Activated CD8-positive, alpha-beta memory T cell treated with anti-CD3 and anti-CD28 coated beads, Interleukin-2, amount 50 U/mL, for 4 hours (primary cell): ENCODE data around the gene SLC23A1.
"Not testable (repeated sequence)": the region's sequence is repeated elsewhere in the genome, so short reads cannot be mapped to it uniquely, and the experiment has no call there.

Experiments
- DNase-seq: peaks from one replicate; pipeline ENCODE4 v3.0.0-alpha.2; 2020

SLC23A1 gene

GRCh38 chr5:139389701-139390638, 6.9 kb upstream of the SLC23A1 start, which contains the start of gene MZB1:
MZB1 (minus strand) TSS chr5:139389913; CDS start chr5:139389856, 57 bp downstream.
- peak; percentile 61 for DNase-seq

- no peak for DNase-seq
Observed at GRCh38 chr5:139388198-139388821, 5.2 kb upstream of the SLC23A1 start.

- no peak for DNase-seq
Observed at GRCh38 chr5:139387611-139388197, 4.6 kb upstream of the SLC23A1 start.

GRCh38 chr5:139386956-139387355, 3.9 kb upstream of the SLC23A1 start:
- not testable (repeated sequence) for DNase-seq

GRCh38 chr5:139386050-139386438, 2.9 kb upstream of the SLC23A1 start:
- DNase-seq, result no peak

- DNase-seq, result no peak
Observed at GRCh38 chr5:139385061-139386049, 2.3 kb upstream of the SLC23A1 start.

GRCh38 chr5:139384591-139385051, 1.5 kb upstream of the SLC23A1 start:
- no peak for DNase-seq

- no peak for DNase-seq
Observed at GRCh38 chr5:139383993-139384590, 995 bp upstream of the SLC23A1 start.

GRCh38 chr5:139382807-139383206, 290 bp downstream of the SLC23A1 start:
- DNase-seq, result no peak

GRCh38 chr5:139381837-139382761, 998 bp downstream of the SLC23A1 start:
- no peak for DNase-seq

GRCh38 chr5:139379626-139380449, 3.3 kb downstream of the SLC23A1 start:
- no peak for DNase-seq

GRCh38 chr5:139378941-139379361, 4.1 kb downstream of the SLC23A1 start:
- no peak for DNase-seq

DNA sequence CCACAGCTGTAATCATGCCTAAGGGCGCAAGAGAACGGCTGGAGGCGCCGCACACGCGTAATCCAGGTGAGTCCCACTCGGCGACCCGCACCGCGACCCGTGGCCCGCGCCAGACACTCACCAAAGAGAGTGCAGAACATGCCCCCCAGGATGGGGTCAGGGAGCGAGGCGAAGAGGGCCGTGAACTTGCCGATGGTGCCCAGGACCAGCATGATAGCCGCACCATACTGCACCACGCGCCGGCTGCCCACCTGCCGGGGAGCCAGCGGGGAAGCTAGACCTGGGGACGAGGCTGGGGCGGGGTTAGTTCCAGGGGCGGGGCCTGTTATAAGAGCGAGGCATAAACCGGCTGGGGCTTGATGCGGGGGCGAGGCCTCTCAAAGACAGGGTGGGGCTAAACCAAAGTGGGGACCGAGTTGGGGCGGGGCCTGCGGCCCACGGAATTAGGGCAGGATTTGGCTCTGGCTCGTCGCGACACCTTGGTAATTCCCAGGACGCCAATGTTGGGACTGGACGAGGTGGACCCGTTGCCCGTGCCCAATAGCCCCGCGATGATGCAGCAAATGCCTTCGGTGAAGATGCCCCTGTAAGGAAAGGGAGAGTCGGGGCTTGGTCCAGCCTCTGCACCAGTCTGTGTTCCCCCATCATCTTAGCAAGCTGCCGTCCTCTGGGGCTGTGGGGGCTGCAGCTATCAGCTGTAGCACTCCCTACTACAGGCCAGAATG, 4.8 kb downstream of the SLC23A1 start:
- no peak for DNase-seq

DNA sequence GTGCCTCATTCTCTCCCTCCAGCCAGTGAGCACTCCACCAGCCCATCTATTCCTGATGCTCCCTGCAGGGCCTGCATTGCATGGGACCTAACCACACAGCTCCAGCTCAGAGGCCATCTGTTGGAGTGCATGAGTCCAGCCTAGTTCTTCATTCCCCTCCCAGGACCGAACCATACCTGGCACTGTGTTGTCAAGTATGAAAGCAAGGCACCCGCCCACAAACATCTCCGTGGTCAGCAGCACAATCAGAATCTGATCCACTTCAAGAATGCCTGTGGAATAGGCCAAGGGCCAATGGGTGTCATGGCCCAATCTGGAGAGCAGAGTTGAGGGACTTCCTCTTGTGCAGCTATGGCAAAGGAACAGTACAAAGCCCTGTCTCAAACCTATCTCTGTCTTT, 5.9 kb downstream of the SLC23A1 start:
- DNase-seq, result no peak

DNA sequence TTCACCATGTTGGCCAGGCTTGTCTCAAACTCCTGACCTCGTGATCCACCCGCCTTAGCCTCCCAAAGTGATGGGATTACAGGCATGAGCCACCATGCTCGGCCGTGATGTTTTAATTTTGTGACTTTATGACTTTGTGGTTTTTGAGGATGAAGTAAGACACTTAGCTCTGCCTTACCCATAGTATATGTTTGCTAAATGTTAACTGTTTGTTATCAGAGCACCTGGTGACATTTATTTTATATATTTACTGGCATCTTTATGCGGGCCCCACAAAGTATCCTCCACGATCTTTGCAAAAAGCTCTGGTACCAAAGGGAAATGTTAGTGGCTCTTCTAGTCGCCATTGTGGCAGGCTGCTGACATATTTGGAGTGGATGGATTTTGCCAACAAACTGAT, 6.7 kb downstream of the SLC23A1 start:
- DNase-seq, result no peak

DNA sequence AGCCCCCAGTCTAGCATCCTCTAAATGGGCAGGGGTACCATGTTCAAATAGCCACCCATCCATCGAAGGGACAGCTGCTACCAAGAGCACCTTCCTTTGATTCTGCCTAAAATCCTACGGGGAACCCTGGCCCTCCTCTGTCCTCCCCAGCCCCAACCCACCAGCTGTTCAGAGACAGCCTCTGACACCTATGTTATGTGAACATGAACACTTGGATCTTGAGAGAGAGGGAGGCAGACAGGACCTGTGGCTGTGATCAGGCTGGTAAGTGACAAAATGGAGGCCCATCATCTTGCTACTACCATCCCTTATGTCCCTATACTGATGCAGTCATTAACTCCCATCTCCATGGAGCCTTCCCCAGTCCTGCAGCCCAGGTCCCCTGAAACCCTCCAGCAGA, 8.2 kb downstream of the SLC23A1 start:
- DNase-seq, result no peak

- no peak for DNase-seq
Observed at GRCh38 chr5:139371482-139372435, 11.3 kb downstream of the SLC23A1 start.

DNA sequence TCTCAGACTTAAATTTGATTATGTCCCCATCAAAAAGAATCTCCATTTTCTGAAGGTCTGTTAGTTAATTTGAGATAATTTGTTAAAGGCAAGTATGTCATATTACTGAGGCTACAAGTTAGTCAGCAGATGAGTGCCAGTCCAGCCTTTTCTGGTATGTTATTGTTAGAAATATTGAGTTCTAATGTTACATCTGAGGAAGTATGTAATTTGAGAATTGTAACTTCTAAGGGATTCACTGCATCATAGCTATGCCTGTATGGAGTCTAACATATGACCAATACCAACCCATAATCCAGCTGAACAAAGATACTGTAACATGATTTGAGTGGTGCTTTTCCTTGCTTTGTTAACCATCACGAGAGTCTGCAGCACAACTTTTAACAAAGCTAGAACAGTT, 13.9 kb downstream of the SLC23A1 start:
- no peak for DNase-seq
